Ureter (tissue), 1 donor: ENCODE measurements around the gene ZNF496. TPM values are rescaled to one million over a fixed set of nuclear protein-coding genes. Genes with fewer than 3 reads are reported as not detected.
A peak's percentile ranks its signal among the peaks of the same experiment; 100 is the strongest.
"Not testable (repeated sequence)": the region's sequence is repeated elsewhere in the genome, so short reads cannot be mapped to it uniquely, and the experiment has no call there.

Experiments used
- DNase-seq: peaks from one replicate; pipeline ENCODE4 v3.0.0-alpha.2; 2020; ENCODE audit warnings: low spot score
- total RNA-seq: library from RNA; stranded (reverse); gene quantifications from one replicate; pipeline ENCODE4 v1.2.4, GENCODE V29; 2023
- donor health status: DM: yes; HTN: yes; CAD: no.

Gene ZNF496
- total RNA-seq, 1 donor from 2014 or later, result 25.7 TPM

DNA sequence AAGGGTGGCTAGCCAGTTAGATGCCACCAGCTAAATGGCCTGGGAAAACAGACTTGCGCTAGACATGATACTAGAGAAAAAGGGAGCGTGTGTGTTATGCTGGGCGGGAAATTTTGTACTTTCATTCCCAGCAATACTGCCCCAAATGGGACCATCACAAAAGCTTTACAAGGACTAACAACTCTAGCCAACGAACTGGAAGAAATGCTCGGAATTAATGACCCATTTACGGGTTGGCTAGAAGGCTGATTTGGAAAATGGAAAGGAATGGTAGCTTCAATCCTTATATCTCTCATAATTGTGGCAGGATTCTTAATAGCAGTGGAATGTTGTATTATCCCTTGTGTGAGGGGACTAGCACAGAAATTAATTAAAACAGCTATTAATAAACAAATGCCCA lies 27.9 kb upstream of the ZNF496 start:
- DNase-seq, result no peak

DNA sequence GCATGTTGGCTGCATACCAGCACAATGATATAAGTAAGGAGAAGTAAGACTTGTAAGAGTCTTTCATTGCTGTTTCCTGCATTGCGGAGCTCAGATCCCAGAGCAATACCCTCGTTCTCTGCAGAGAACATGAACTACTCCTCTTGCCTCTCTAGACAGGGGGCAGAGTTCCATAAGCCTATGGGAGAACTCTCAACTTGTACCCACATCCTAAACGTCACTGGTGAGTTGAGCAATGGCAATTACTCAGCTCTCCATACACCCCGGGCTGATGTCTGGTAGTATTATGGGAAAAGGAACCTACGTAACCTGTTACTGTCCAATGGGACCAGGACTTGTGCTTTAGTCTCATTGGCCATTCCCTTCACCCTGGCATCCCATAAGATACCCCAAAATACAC lies 27.3 kb upstream of the ZNF496 start:
- no peak for DNase-seq

DNA sequence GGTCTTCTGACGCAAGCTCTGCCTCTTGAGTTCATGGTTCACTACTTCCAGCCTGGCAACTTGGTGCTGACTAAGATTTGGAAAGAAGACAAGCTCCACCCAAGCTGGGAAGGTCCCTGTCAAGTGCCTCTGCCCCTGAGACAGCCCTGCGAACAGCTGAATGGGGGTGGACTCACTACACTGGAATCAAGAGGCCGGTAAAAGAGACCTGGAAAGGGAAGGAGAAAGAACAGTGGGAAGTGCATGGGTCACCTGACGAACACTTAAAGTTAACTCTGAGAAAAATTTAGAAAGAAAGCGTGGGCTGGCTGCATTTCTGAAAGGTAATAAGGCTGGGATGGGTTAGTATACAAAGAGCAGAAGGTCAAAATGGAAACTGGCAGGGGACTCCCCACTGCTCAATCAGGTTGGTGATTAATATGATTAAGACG lies 26.1 kb upstream of the ZNF496 start:
- DNase-seq, result no peak

DNA sequence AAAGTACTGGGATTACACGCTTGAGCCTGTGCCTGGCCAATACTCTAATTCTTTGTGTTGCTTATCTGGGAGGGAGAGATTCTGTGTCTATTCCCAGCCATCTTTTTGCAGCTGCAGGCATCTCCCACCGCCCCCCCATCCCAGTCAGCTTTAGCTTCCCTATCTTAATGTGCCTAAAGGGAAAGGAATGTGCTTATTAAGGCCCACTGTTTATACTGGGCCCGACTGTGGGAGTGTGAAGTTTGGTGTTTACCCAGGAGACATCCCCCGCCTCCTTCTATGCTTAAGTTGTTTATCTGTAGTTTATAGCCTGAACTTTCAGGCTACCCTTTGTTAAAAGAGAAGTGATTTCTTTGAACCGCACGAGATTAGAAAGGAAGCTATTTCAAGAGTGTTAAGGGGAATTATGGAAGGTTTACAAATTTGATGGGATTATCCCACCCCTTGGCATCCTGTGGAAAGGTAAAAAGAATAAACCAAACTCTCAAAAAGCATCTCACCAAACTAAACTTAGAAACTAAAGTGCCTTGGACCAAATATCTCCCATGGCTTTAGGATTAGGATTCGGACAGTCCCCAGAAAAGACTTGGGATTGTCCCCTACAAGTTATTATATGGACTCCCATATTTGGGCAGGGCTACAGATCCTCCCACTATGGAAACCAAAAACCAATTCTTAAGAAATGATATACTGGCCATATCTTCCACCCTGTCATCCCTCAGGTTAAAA lies 25.5 kb upstream of the ZNF496 start:
- no peak for DNase-seq

DNA sequence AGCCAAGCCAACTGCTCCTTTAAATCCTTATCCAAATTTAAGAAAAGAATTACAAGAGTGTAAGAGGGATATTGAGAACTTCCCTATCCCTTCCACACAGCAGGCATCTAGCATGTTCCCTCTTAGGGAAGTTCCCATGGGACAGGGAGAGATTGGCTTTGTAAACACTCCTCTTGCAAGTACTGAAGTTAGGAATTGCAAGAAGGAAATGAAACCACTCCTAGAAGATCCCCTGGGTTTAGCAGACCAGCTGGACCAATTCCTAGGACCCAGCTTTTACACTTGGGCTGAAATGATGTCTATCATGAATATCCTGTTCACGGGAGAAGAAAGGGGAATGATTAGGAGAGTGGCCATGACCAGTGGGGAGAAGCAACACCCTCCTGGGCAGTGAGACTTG lies 23.5 kb upstream of the ZNF496 start:
- not testable (repeated sequence) for DNase-seq

GRCh38 chr1:247352175-247352574 lies 20.5 kb upstream of the ZNF496 start:
- no peak for DNase-seq

DNA sequence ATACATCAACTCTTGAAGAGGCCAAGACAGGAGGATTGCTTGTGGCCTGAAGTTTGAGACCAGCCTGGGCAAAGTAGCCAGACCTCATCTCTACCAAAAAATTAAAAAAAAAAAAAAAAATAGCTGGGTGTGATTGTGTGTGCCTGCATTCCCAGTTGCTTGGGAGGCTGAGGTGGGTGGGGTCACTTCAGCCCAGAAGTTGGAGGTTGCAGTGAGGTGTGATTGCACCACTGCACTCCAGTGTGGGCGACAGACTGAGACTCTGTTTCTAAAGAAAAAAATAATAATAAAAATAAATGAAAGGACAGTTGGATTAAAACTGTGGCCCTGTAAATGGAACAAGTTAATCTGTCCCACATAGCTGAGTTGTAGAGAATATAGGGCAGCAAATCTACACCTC lies 18.9 kb upstream of the ZNF496 start:
- DNase-seq, result no peak

- no peak for DNase-seq
These were observed 16.0 kb upstream of the ZNF496 start for GRCh38 chr1:247347477-247348222.

DNA sequence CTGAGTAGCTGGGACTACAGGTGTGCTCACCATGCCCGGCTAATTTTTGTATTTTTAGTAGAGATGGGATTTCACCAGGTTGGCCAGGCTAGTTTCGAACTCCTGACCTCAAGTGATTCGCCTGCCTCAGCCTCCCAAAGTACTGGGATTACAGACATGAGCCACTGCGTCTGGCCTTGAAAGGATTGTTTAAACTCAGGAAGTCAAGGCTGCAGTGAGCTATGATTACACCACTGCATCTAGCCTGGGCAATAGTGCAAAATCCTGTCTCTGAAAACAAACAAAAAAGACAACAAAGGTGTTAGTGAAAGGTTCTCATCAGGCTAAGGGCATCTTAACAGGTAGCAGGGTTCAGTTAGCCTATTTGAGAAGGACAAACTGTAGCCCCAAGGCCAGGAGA lies 14.2 kb upstream of the ZNF496 start:
- DNase-seq, result no peak

DNA sequence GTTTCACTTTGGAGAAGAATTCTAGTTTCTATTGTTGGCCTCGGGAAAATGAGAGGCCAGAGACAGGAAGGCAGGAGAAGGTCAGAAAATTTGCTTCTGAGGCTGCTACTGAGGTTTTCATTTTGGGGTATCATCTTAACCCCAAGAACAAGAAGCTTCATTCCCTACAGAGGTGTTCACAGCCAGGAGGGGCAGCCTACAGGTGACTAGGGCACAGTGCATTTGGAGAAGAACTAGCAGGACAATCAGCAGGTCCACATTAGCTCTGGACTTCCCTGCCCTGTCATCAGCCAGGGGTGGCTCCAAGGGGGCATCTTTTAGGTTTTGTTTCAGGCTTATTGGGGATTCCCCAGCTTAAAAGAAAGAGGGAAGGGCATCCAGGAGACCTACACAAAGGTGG lies 12.1 kb upstream of the ZNF496 start:
- no peak for DNase-seq

DNA sequence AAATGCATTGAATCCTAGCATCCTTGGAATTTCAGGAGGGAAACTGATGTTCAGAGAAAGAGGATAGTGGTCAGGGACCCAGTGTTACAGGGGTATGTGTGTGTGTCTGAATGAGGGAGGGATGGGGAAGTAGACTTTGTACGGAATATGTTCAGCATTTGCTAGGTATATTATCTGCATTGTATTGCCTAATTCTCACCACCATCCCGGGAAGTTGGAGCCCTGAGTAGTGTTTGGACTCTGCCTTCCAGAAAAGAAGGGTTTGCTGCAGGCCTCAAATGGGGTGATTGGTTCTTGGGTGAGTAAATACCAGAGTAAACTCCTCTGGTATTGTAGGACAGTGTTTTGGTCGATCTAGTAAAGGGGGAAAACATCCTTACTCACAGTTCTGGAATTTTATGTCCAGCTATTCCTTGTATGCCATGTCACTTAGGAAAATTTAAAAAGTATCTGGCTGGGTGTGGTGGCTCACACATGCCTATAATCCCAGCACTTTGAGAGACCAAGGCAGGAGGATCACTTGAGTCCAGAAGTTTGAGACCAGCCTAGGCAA lies 7.1 kb upstream of the ZNF496 start:
- no peak for DNase-seq

DNA sequence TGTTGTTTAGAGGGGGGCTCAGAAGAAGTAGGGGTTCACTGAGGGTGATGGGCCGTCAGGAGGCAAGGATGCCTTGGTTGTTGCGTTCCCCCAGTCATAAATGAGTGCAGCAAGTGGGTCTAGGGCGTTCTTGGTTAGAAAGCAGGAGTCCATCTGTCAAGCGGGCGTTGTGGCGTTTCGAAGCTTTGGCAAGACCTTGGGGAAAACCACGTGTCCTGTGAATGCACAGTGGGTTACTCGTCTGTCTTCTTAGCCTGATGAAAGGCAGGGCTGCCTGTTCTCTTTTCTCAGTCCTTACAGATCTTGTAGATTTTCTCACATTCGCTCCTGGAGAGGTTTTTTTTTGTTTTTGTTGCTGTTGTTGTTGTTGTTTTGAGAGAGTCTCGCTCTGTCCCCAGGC lies 6.3 kb upstream of the ZNF496 start:
- DNase-seq, result no peak

GRCh38 chr1:247337250-247337746 lies 5.6 kb upstream of the ZNF496 start:
- DNase-seq, result no peak

GRCh38 chr1:247336390-247336789 lies 4.7 kb upstream of the ZNF496 start:
- no peak for DNase-seq

- DNase-seq, result no peak
These were observed 4.2 kb upstream of the ZNF496 start for GRCh38 chr1:247335882-247336281.

DNA sequence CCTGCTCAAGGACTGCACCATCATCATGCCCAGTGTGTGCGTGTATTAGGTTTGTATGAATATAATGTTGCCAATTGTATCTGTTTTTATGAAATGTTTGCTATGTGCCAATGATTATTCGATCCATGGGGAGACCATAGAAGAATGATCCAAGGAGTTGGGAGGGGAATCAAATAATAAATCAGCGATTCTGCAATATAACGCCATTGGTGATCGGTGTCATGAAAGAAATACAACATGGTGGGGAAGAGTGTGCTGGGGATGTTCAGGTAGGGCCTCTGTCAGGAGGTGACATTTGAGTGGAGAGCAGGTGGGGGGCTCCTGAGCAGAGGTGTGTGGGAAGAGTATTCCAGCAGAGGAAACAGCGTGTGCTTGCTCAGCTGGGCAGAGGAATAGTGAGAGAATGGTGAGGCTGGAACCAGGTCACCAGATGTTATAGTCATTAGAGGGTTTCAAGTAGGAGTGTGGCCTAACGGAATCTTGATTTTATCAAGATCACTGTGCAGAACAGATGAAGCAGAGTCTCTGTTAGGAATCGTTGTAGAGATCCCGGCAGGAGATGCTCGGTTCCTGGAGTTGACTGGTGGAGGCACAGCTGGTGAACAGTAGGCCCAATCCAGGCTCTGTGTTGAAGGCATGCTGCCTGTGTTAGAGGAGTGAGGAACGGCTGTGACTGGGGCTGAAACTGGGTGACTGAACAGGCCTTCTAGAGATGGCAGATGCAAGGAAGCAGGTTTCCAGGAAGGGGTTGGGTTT lies 2.9 kb upstream of the ZNF496 start:
- no peak for DNase-seq

DNA sequence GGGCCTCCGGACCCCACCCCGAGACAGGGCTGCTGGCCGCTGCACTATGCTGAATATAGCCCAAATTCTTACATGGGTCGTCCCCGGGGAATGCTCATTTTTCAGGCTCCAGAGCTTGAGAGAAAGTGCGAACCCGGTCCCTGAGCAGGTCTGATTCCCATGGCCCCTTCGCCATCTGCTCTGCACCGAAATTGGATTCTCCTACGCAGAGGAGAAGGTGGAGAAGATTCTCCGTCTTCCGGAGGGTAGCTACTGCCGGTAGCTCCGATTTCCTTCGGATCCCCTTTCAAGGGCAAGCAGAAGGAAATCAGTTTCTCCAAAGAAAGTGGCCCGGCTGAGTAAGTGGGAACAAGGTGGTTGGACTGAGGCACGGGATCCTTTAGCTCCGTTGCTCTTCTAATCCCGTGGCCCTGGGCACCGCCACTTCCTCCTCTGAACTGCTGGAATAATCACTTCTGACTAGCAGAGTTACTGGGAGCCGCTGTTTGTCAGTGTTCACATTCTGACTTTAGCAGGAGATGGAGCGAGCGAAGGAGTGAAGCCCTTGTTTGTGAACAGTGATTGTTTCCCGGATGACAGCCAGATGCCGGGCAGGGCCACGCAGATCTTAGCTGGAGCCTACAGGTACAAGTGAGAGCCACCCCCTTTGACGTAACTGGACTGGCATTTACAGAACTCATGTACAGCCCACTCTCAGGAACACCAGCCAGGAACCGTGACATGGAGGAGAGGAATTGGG lies 1.1 kb upstream of the ZNF496 start:
- peak; percentile 60 for DNase-seq

DNA sequence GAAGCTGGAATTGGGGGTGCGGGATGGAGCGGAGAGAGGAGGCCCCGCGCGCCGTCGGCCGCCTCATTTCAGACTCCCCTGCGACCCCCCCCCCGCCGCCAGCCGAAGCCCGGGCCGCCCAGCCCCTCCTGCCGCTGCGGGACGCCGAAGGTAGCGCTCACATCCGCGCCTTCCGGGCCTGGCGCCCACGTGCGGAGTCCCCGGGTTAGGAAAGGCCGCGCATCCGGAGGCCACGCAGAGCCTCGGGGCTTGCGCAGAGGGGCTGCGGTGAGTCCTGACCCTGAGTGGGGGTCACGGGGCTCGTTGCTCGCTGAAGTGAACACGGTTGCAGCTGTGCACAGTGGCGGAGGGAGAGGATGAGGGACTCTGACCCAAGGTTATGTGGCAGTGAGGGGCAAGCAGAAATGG lies 552 bp upstream of the ZNF496 start:
- peak; percentile 59 for DNase-seq

DNA sequence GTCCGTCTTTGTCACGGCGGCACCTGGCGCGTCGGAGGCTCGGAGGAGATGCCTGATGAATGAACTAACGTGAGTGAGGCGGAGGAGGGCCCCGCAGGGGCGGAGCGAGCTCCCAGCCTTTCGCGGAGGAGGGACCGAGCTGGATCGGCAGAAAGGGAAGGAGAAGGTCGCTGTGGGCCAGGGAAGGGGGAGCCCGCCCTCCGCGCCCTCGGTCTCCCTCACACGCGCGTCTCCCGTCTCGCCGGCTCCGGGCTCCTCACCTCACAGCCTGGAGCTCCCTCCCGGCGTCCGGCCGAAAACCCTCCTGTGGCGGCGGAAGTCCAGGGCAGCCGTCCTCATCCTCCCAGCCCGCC lies 519 bp downstream of the ZNF496 start:
- peak; percentile 81 for DNase-seq

GRCh38 chr1:247330548-247331171 lies 1.0 kb downstream of the ZNF496 start:
- DNase-seq, result no peak

- no peak for DNase-seq
These were observed 2.5 kb downstream of the ZNF496 start for GRCh38 chr1:247329097-247329617.
